HG02884 (cell line): ENCODE data around the gene ZNF384.
"Not testable (repeated sequence)": the region's sequence is repeated elsewhere in the genome, so short reads cannot be mapped to it uniquely, and the experiment has no call there.

Source experiments
- ATAC-seq: cut with Tn5 transposase; IDR thresholded peaks from one replicate; pipeline ENCODE4 v1.9.1; 2021; ENCODE audit warnings: mild to moderate bottlenecking, moderate library complexity; ENCODE audit not compliant: unreplicated experiment

ZNF384 gene

GRCh38 chr12:6688999-6689882, at the start of gene ZNF384:
ZNF384 (minus strand) TSS chr12:6689375; CDS start chr12:6679520, 9,855 bp downstream.
- ATAC-seq = peak; percentile 87

GRCh38 chr12:6736754-6737153, 47.6 kb upstream of the ZNF384 start:
- no peak for ATAC-seq

- no peak for ATAC-seq
Measured at GRCh38 chr12:6735448-6736191, 46.4 kb upstream of the ZNF384 start.

GRCh38 chr12:6734506-6735387, 45.6 kb upstream of the ZNF384 start:
- ATAC-seq = no peak

GRCh38 chr12:6730169-6730568, 41.0 kb upstream of the ZNF384 start:
- no peak for ATAC-seq

- ATAC-seq = no peak
Measured at GRCh38 chr12:6729186-6729585, 40.0 kb upstream of the ZNF384 start.

- no peak for ATAC-seq
Measured at GRCh38 chr12:6725350-6725749, 36.2 kb upstream of the ZNF384 start.

GRCh38 chr12:6724409-6724797, 35.2 kb upstream of the ZNF384 start:
- ATAC-seq = no peak

- peak; percentile 94 for ATAC-seq
Measured at GRCh38 chr12:6723607-6724408, 34.6 kb upstream of the ZNF384 start, which contains the start of gene COPS7A. COPS7A (plus strand) TSS chr12:6724046; CDS start chr12:6724657, 611 bp downstream.

GRCh38 chr12:6722863-6723262, 33.7 kb upstream of the ZNF384 start:
- ATAC-seq = no peak

- no peak for ATAC-seq
Measured at GRCh38 chr12:6716874-6717437, 27.8 kb upstream of the ZNF384 start.

- ATAC-seq = not testable (repeated sequence)
Measured at GRCh38 chr12:6716031-6716873, 27.1 kb upstream of the ZNF384 start.

GRCh38 chr12:6708960-6709394, 19.8 kb upstream of the ZNF384 start:
- ATAC-seq = no peak

- ATAC-seq = not testable (repeated sequence)
Measured at GRCh38 chr12:6708351-6708750, 19.2 kb upstream of the ZNF384 start.

- no peak for ATAC-seq
Measured at GRCh38 chr12:6703631-6704030, 14.5 kb upstream of the ZNF384 start.

- no peak for ATAC-seq
Measured at GRCh38 chr12:6701078-6701768, 12.0 kb upstream of the ZNF384 start.

- ATAC-seq = no peak
Measured at GRCh38 chr12:6700646-6701051, 11.5 kb upstream of the ZNF384 start, which contains the start of gene PIANP. PIANP (minus strand) TSS chr12:6700815; CDS start chr12:6698061, 2,754 bp downstream.
